HG03280 (cell line): ENCODE results near the gene NDUFA7.
"Not testable (repeated sequence)": the region's sequence is repeated elsewhere in the genome, so short reads cannot be mapped to it uniquely, and the experiment has no call there.

Experiments
- ATAC-seq: cut with Tn5 transposase; IDR thresholded peaks from one replicate; pipeline ENCODE4 v1.9.1; 2021; ENCODE audit warnings: mild to moderate bottlenecking, moderate library complexity; ENCODE audit not compliant: unreplicated experiment

Gene NDUFA7

DNA sequence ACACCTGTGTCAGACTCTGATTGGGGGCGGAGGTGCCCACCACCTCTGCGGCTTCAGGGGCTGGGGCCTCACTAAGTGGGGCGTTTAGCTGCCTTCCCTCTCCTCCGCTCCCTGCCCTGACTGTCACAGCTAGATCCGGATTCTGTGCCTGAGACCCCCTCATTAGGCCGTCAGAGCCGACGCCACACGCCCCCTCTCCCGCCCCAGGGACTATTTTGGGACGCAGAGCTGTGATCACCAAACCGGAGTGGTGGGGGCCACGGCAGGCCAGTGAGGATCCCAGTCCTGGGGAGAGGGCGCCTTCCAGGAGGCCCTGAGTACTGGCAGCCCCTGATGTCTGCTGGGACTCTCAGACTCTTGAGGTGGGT, 21.1 kb upstream of the NDUFA7 start:
- ATAC-seq = no peak

DNA sequence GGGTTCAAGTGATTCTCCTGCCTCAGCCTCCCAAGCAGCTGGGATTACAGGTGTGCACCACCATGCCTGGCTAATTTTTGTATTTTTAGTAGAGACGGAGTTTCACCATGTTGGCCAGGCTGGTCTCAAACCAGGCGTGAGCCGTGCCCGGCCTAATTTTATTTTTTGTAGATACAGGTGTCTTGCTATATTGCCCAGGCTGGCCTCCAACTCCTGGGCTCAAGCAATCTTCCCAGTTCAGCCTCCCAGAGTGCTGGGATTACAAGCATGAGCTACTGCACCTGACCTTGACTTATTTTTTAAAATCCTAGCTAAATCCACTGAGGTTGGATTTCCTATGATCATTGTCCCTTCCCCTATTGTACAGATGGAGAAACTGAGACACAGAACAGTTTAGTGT, 20.3 kb upstream of the NDUFA7 start:
- ATAC-seq = not testable (repeated sequence)

DNA sequence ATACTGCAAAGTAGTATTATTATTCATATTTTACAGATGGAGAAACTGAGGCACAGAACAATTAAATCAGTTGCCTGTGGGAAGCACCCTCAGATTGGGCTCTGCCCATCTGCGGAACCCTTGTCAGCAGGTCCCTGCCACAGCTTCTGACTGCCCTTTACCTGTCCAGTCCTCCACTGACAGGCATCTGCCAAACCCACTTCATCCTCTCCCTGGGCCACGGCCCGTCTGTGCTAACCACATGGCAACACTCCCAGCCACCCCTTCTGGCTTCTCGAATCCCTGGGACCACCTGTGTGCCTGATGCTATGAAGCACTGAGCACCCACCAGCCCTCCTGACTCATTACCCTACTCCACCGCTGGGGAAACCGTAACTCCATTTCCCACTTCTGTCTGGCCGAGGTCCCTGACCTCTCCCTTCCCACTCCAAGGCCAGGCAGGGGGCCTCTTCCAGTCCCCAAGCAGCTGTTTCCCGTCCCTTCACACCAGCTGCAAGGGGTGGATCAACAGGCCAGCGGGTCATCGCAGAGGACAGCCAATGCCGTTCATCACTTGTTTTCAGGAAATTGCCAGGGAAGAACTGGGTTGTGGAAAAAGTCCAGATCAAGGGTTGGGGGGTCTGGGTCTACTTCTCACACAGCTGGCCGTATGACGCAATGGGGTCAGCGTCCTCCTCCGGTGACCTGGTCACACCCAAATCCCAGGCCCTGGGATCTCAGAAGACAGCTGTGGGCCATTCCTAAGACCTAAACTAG, 19.3 kb upstream of the NDUFA7 start:
- no peak for ATAC-seq

DNA sequence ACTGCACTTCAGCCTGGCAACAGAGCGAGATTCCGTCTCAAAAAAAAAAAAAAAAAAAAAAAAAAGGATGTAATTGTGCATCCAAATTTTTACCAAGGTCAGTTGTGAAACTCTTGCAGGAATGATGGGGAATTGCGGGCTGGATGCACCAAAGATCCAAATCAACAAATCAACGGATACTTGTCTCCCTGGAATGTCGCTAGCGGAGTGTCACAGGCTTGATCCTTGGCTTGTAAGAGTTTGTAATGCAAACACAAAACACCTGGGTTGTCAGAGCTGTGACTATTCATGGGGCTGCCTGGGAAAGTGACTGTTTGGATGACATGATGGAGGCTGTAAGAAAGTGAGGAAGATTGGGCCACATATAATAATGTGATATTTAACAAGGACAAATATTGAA, 17.7 kb upstream of the NDUFA7 start:
- ATAC-seq = no peak

DNA sequence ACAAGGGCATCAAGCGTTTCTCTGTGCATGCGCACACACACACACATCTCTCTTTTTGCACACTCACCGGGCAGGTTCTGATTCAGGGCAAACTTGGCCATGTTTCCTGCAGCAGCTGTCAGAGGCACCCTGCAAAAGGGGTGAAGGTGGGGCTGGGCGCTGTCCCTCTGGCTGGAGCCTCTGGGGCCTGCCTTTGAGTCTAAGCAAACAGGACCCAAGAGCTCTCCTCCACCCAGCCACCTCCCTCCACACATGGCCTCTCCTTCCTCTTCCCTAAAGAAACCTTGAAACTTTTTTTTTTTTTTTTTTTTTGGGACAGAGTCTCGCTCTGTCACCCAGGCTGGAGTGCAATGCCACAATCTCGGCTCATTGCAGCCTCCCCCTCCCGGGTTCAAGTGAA, 16.6 kb upstream of the NDUFA7 start:
- ATAC-seq = no peak

DNA sequence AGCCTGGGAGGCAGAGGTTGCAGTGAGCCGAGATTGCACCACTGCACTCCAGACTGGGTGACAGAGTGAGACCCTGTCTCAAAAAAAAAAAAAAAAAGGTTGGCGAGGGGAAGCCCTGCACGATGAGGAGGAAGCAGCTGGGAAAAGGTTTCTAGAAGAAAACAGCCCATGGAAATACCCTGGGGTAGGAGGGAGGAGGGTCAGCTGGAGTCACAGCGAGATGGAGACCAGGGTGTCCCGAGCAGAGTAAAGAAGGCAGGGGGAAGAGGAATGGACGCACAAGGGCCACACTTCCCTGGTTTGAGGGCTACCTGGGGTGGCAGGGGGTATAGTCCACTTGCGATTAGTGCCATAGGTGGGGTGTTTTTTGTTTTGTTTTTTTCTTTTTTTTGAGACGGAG, 15.5 kb upstream of the NDUFA7 start:
- no peak for ATAC-seq

DNA sequence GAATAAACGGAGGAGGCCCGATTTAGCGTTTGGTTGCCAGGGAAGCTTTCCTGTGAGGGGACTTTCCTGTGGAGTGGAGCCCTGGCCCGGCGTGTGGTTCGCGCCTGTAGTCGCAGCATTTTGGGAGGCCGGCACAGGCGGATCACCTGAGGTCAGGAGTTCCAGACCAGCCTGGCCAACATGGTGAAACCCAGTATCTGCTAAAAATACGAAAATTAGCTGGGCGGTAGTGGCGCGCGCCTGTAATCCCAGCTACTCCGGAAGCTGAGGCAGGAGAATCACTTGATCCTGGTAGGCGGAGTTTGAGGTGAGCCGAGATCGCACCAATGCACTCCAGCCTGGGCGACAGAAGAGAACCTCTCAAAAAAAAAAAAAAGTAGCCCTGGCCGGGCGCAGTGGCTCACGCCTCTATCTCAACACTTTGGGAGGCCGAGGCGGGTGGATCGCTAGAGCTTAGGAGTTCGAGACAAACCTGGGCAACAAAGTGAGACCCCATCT, 14.9 kb upstream of the NDUFA7 start:
- no peak for ATAC-seq

DNA sequence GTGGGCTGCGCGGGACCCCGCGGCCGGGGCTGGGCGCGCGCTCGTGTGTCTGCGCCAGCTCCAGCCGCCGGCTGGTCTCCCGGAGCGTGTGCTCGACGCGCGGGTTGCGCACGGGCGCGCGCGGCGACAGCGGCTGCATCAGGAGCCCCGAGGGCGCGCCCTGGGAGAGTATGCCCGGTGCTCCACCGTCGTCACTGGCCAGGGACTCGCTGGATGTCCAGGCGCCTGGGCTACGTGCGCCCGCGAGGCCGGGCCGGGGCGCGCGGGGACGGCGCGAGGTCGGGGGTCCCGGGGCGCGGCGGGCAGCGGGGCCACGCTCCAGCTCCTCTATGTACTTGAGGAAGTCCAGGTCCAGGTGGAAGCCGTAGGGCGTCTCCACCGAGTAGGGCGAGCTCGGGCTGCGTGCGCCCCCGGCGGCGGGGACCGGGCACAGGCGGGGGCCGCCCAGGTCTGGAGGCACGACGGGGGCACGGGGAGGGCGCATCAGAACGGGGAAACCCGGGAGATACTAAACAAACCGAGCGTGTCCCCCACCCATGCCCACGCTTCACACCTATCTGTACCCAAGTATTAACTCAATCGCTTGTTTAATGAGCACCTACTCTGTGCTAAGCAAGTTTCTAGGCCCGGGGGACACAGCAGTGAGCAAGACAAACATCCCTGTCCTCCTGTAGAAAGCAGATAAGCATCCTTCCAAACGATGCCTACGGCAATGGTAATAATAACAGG, 14.3 kb upstream of the NDUFA7 start:
- peak; percentile 31 for ATAC-seq

DNA sequence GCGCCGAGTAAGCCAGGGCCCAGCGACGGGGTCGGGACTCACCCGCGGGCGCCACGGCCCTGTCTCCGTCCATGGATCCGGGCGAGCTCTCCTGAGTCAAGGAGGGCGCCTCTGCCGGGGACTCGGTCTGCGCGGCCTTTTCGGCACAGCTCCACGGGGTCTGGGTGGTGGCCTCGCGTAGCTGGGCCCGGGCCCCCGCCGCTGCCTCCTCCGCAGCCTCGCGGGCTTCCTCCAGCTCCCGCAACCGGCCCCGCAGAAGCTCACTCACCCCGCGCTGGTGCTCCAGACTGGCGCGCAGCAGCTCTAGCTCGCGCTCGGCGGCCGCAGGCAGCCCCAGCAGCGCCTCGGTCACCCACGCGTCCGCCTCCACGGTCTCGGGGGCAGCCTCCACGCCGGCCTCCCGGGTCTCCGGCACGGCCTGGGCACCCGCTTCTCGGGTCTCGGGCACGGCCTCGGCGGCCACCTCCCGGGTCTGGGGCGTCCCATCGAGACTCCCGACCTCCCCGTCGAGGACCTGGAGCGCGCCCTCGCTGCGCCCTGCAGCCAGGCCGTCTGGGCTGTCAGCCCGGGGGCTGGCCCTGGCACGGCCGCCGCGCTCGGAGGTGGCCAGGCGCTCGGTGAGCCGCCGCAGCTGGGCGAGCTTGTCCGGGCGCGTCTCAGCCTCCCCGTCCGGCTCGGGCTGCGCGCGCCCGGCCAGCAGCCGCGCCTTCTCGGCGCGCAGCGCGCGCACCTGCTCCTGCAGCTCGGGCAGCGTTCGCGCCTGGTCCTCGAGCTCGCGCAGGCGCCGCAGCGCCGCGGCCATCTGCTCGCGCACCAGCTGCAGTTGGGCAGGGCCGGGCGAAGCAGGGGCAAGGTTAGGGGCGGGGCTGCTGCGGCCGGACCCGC, 13.5 kb upstream of the NDUFA7 start:
- ATAC-seq = peak; percentile 53

DNA sequence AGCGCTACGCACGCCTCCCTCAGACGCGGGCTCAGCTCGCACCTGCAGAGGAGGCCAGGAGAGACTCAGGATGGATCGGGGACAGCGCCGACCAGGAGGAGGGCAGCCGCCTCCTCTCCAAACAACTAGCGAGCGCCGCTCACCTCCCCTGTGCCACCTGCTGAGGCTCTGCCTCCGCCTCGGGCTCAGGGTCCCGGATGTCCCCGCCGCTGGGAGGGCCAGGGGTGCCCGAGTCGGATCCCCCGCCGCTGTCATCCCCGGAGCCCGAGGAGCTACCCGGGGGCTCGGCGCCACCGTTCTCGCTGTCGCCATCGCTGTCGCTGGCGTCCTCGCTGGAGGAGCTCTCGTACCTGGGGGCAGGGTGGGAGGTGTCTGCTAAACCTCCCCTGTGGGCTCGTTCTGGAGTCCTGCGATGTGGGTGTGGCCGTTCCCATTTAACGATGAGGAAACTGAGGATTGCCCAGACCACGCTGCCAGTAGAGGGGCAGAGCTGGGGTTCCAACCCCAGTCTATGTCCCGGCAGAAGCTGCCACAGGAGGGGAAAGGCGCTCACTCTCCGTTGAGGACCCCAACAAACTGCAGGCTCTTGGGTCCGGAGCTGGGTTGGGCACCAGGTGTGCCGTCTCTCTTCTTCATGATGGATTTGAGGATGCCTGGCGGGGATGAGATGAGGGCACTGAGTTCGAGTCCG, 12.7 kb upstream of the NDUFA7 start:
- ATAC-seq = no peak

DNA sequence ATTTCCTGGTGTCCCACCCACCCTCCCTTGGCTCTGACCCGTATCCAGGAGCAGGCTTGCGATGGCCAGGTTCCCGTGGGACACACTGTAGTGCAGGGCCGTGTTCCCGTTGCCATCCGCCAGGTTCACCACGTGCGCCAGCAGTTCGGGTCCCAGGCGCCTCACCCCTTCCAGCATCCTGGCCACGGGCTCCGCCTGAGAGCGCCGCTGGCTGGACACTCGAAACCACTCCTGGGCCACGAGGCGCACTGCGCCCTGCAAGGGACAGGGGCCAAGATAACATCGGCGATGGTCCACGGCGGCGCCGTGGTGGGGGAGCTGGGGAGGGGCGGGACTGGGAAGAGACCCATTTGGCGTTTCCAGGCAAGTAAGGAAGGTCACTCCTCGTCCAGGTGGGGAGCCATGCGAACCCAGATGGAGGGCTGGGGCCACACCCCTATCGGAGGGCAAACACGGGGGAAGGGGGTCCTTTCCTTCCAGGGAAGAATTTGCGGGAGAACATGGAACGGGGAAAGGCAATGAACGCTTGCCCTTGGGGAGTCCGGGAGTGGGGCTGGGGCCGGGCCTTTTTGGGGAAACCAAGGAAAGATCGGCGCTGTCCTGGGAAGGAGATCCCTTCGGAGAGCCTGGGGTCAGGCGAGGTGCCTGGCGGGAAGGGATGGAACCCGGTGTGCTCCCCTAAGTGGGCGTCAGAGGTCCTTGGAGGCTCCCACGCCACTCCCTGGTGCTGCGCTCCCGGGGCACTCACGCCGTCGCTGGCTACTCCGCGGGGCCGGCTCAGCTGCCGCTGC, 12.0 kb upstream of the NDUFA7 start:
- ATAC-seq = no peak

DNA sequence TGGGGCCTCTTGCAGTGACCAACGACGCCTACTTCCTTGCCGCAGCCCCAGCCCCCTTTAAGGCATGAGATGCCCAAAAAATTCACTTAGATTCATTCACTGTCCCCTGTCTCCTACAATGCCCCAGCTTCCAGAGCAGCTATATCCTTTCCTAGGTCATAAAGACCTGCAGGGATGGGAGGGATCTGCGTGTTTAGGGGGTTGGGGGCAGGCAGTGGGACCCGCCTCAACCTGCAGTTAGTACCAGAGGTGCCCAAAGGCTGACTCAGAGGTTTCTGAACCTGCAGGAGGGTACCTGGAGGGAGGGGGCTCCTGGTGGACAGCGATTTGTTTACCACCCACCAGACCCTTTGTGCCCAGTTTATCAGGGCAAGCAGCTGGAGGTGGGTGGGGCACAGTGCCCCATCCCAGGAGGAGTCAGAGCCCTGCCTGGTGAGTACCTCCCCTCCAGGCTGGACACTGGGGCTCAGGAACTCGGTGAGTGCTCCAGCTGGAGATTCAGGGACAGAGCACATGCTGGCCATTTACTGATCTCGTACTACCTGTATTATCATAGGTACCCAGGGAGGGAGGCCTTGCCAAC, 10.2 kb upstream of the NDUFA7 start:
- no peak for ATAC-seq

DNA sequence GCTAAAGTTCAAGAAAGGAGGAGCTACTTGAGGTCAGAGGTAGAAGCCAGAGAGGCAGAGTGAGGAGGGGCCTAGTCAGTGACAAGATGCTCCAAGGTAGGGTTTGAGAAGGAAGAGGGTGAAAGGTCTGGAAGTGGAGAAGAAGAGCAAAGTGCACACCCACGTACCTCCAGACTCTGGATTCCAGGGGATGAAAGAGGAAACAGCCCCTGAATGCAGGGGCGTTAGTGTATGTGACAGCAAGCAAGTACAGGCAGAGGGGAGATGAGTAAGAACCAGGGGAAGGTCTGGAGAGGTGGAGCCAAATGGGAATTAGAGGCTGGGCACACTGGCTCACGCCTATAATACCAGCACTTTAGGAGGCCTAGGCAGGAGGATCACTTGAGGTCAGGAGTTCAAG, 8.8 kb upstream of the NDUFA7 start:
- ATAC-seq = no peak

DNA sequence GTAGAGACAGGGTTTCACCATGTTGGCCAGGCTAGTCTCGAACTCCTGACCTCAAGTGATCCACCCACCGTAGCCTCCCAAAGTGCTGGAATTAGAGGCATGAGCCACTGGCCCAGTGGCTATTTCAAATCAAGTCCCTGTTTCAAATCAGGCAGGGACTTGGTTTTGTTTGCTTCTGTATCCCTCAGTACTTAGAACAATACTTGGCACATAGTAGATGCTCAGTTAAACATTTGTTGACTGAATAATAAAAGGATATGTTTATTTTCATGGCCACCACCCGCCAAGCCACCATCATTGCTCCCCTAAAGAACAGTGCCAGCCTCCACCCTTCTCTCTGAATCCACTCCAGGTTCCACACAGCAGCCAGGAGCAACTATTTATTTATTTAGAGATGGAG, 4.3 kb upstream of the NDUFA7 start:
- ATAC-seq = no peak

DNA sequence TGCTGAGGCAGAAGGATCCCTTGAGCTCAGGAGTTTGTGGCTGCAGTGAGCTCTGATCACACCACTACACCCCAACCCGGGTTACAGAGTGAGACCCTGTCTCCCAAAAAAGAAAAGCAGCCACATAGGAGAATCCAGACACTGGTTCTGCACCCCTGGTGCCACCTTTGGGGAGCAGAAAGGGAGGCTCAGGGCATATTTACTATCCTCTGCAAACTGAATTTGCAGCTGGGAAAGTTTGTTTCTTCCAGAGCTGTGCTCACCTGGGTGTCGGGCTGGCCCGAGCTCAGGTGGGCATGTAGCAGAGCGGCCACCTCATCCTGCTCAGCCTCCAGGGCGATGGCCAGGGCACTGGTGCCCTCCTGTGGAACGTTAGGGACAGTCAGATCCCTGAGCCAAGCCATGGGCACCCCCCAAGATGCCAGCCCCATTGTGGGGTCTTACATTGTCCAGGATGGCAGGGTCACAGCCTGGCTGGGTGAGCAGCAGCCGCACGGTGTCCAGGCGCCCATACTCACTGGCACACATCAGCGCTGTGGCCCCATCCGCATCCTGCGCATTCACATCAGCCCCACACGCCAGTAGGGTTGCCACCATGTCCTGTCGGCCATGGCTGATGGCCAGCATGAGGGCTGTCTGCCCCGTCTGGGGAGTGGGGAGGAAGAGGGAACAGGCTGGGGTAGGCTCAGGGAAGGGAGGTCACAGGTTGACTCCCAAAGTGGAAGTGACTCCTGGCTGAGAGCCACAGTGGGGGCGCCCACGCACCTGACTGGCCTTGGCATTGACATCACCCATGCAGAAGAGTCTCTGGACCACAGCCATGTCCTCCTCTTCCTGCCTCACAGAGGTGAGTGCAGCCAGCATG, 3.2 kb upstream of the NDUFA7 start:
- ATAC-seq = no peak

DNA sequence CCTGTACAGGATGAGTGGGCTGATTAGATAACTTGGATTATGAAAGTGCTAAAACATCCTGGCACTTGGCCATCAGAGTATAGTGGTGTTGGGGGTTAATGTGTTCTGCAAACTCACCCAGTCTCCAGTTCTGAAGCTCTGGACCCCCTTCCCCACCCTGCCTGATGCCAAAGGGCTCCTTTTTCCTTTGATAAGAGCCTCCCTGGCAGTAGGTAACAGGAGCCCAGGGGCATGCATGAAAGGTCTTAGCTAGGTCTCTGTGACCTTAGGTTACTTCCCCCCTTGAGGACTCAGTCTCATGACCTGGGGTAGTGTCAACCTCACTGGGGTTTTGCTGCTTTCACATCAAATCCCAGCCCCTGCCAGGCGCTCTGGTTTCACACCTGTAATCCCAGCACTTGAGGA, 2.6 kb upstream of the NDUFA7 start:
- no peak for ATAC-seq

DNA sequence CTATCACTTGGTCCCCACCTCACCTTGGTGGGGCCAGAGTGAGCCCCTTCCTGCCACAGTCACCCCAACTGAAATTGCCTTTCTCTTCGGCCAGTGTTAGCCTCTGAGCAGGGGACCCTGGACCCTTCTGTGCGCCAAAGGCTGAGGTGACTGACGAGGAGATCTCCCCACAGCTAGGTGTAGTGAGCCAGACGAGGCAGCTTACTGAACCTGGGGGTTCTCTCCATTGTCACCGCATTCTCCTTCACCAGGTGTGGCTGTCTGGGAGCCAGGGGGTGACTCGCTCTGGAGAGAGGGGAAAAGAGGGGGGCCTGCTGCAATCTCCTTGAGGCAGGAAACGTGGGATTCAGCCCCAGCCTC, 1.4 kb upstream of the NDUFA7 start:
- no peak for ATAC-seq

DNA sequence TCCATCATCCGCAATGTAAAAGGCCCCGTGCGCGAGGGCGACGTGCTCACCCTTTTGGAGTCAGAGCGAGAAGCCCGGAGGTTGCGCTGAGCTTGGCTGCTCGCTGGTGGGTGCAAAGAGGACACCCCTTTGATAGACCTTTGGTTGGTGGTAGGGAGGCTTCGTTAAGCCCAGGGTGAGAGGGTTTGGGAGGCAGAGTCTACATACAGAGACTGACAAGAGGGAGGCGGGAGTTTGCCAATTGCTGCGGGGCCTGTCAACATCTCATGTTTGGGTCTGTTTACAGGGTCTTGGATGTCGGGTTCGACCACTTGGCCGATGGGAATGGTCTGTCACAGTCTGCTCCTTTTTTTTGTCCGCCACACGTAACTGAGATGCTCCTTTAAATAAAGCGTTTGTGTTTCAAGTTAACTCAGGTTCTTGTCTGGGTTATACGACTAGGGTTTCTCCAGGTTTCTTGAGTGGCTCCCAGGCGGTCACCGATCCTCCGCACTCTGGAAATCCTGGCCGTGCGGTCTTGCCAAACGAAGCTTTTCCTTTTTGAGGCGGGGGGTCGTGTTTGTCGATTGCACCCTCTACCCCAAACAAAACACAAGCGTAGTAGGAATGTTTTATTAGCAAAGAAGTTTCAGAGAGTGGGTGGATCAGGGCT, 937 bp upstream of the NDUFA7 start:
- no peak for ATAC-seq
